ENCODE results near the gene LRP8.

- TF ChIP-seq EZH2 (IDR thresholded peaks at IDR 0.05; ENCODE audit: insufficient read depth, poor library complexity, severe bottlenecking): no peak
- no peak for TF ChIP-seq EZH2phosphoT487 (IDR thresholded peaks at IDR 0.05; ENCODE audit: insufficient read depth, low read depth)
These were observed 8.4 kb downstream of the LRP8 start for GRCh38 chr1:53319296-53320101.

Measured in GM23248 (cell line).